Right cardiac atrium (tissue), 5 donors: Measurements from ENCODE around the gene ARMC9. TPM values are rescaled to one million over a fixed set of nuclear protein-coding genes. Genes with fewer than 3 reads are reported as not detected.
"Not testable (repeated sequence)": the region's sequence is repeated elsewhere in the genome, so short reads cannot be mapped to it uniquely, and the experiment has no call there.

ENCODE experiments used
- ATAC-seq, 2 donors: fragments of 200-7000 bp; cut with Tn5 transposase; one replicate each; pipeline versions ENCODE4 v1.8.0 to v1.9.1; 2020; ENCODE audit warnings: moderate library complexity in 2 of 2, mild to moderate bottlenecking in 1 of 2
- DNase-seq, 3 donors: peaks; one replicate each; pipeline ENCODE4 v3.0.0-alpha.2; 2020
- H3K27ac ChIP-seq: one replicate; pipeline ENCODE4 v1.5.1; 2013; ENCODE audit warnings: mild to moderate bottlenecking, low read length, control low read depth, moderate library complexity
- H3K27me3 ChIP-seq: one replicate; pipeline ENCODE4 v1.6.1; 2013; ENCODE audit not compliant: control insufficient read depth, insufficient read depth
- H3K4me1 ChIP-seq: one replicate; pipeline ENCODE4 v1.6.1; 2013; ENCODE audit warnings: low read length; ENCODE audit not compliant: control insufficient read depth, insufficient read depth
- H3K4me3 ChIP-seq: one replicate; pipeline ENCODE4 v1.5.1; 2013; ENCODE audit warnings: low read length, control low read depth
- H3K9me3 ChIP-seq: one replicate; pipeline ENCODE4 v1.6.1; 2013; ENCODE audit warnings: low read length; ENCODE audit not compliant: control insufficient read depth
- WGBS: extraction: QIAGEN DNeasy Blood & Tissue Kit; methylation state at CpG from one replicate; pipeline ENCODE4 v1.1.7; 2013; 5-methylcytosine and 5-hydroxymethylcytosine counted together
- intact Hi-C, 4 donors: fragments of 100-400 bp; cut with DNase I; formaldehyde crosslinking; loops; one replicate each; pipeline versions ENCODE4 v1.11.0 to v1.14.0; 2022 to 2023
- polyA plus RNA-seq: library from polyadenylated mRNA; stranded (reverse); fragments of 200-250 nt; gene quantifications from one replicate; pipeline ENCODE4 v1.2.3, GENCODE V29; 2013
- total RNA-seq, 4 donors: library from RNA; stranded (reverse); fragmentation: NEBNext Ultra II Directional; extraction: Animal tissue kit (Norgen Biotek cat#: 25700); gene quantifications; one replicate each; pipeline ENCODE4 v1.2.1, GENCODE V29; 2021
- donor health status: healthy with polysubstance abuse.
- donor health status: DM: no; HTN: yes; CAD: no.
- donor health status: DM: no; HTN: no; CAD: no.
- donor health status: DM: no; HTN: yes; CAD: no; lungs with severe emphysema.
- donor health status: DM: yes; HTN: yes; CAD: no.

ARMC9 gene
- total and polyA plus RNA-seq, 5 donors: 1.3 to 6.8 (median 3.8) TPM

DNA sequence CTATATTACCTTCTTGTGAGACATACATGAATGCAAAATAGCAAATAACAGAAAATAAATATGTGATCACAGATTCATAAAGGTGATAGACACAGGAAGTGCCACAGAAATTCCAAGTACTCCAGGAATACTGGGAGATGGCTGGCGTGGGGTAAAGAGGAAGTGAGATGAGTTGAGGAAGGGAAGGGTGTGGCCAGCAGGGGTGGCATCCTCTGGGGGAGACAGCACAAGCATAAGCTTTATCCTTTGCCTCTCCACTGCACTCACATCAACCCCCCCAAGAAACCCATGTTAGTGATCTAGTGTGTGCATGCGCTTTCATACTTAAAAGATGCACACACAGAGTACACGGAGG lies 102.3 kb downstream of the ARMC9 start:
- Histone ChIP-seq H3K27me3 (no peaks in the 10 kb centered on the region), H3K4me3 (no peak overlapping the region), H3K4me1 (no peaks in the 10 kb centered on the region), H3K27ac (no peak overlapping the region), H3K9me3 (no peaks in the 10 kb centered on the region)
- DNase-seq (no peak), ATAC-seq (no peak)
- intact Hi-C loops: no loop called here
- 75% methylated on average over 3 of the region's 3 CpGs for WGBS

DNA sequence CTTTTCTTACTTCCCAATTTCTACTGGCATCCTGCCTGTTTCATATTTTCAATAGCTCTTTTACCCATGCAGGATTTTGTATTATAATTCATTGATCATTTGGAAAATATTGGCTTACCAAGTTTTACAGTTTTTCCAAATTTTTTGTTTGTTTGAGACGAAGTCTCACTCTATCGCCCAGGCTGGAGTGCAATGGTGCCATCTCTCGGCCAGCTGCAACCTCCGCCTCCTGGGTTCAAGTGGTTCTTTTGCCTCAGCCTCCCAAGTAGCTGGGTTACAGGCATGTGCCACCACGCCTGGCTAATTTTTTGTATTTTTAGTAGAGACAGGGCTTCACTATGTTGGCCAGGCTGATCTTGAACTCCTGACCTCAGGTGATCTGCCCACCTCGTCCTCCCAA lies 105.8 kb downstream of the ARMC9 start:
- intact Hi-C loops, H3K4me1 ChIP-seq, H3K4me3 ChIP-seq, DNase-seq, ATAC-seq, H3K27ac ChIP-seq, H3K9me3 ChIP-seq, H3K27me3 ChIP-seq: not testable (repeated sequence)
- 96% methylated on average over 6 of the region's 6 CpGs for WGBS

DNA sequence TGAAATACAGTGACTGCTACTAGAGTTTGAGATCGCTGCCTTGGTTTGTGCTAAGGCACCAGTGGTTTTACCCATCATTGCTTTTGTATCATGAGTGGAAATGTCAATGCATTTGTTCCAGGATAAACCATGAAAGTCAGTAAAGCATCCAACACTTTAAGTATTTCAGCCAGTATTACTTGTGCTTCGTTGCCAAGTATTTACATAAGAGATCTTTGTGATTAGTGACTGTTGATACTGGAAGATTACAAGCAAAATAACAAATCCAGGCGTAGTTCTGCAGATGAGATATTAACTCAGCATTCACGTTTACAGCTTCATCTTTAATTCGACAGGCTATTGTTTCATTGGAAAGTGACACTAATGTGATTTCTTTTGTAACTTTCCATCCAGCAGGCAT lies 106.8 kb downstream of the ARMC9 start:
- no peaks in the 10 kb centered on the region for H3K9me3 ChIP-seq
- H3K27me3 ChIP-seq: no peaks in the 10 kb centered on the region
- intact Hi-C loops: no loop called here
- ATAC-seq (no peak), DNase-seq (no peak)
- H3K27ac ChIP-seq: no peak overlapping the region
- H3K4me3 ChIP-seq: no peak overlapping the region
- WGBS: 78% methylated on average over 5 of the region's 5 CpGs
- H3K4me1 ChIP-seq: no peaks in the 10 kb centered on the region

DNA sequence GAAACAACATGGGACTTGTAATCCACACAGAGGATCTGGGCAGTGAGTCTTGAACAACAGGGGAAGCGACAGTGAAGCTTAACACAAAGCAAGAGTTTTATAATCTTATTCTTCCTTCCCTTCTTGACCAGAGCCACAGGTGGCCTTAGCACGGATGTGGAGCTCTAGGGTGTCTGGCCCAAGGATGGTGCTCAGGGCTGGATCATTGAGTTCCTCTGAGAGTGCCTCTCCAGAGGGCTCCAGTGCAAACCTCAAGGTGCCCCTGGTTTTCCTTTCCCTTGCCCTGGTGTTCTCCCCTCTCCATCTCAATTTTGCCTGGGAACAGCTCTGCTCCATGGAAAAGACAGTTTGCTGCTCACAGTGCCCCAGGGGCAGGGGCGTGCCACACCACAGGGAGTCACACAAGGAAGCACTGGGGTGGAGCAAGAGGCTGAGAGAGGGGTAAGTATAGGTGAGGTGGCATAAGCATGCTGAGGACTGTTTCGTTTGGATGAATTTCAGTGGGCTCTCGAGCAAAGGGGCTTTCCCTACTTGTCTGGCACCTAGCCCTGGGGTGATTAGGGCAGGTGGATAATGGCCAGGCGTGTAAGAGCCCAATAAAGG lies 108.5 kb downstream of the ARMC9 start:
- H3K27ac ChIP-seq: no peak overlapping the region
- DNase-seq (no peak), ATAC-seq (no peak)
- 81% methylated on average over 6 of the region's 6 CpGs for WGBS
- no peaks in the 10 kb centered on the region for H3K9me3 ChIP-seq
- no peak overlapping the region for H3K4me3 ChIP-seq
- intact Hi-C loops: no loop called here
- H3K27me3 ChIP-seq: no peaks in the 10 kb centered on the region
- H3K4me1 ChIP-seq: no peaks in the 10 kb centered on the region

DNA sequence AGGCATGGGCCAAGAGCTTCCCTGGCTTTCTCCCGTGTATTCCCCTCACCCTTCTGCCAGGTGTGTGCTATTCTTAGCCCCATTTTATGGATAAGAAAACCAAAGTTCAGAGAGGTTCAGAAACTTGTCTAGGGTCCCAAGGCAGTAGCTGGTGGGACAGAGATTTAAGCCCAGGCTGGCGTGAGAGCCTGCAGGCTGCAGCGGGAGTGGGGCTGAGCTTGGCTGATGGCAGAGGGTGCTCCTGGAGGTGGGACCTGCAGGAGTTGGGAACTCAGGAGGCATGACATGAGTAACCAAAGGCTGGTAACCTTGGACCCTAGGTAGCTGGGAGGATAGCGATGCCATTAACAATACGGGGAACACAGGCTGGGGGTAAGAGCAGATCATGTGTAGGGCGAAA lies 109.8 kb downstream of the ARMC9 start:
- intact Hi-C loops: no loop called here
- Histone ChIP-seq H3K27me3 (no peaks in the 10 kb centered on the region), H3K9me3 (no peaks in the 10 kb centered on the region), H3K4me1 (no peaks in the 10 kb centered on the region), H3K4me3 (no peak overlapping the region), H3K27ac (no peak overlapping the region)
- DNase-seq: no peak
- no peak for ATAC-seq
- WGBS: 95% methylated on average over 6 of the region's 6 CpGs

DNA sequence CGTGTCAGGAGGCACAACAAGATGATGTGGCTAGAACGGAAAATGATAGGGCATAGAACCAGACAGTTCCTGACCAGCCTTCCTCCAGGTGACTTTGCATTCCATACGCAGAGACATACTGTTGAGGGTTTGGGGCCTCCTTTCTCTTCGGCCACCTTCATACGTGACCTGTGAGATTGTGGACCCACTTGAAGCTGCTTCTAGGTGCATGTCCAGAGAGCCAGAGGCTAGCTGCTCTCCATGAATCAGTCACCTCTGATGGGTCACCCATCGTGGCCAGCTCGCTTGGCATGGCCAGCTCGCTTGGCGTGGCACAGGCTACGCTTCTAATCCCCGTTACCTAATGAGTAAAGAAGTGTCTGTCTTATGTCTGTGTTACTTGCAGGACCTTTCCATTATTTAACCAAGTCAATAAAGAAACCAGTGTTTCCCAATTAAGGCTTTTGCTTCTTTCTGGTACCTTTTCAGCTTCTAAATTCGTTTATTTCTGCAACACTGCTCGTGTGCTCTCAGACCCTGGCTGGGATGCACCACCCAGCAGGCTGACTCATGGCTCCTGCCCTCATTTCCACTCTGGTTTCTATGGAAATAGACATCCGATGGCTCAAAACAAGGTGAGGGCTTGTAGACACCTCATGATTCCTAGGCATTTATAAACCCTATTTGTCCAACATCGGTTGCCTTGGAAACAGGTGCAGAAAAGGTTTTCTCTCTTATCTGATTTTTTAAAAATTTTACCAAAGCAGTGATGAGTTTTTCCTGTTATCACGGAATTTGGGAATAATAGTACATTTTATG lies 110.4 kb downstream of the ARMC9 start:
- ATAC-seq (no peak), DNase-seq (no peak)
- no peaks in the 10 kb centered on the region for H3K27me3 ChIP-seq
- no peak overlapping the region for H3K4me3 ChIP-seq
- WGBS: 92% methylated on average over 16 of the region's 16 CpGs
- H3K9me3 ChIP-seq: no peaks in the 10 kb centered on the region
- no peaks in the 10 kb centered on the region for H3K4me1 ChIP-seq
- H3K27ac ChIP-seq: no peak overlapping the region
- intact Hi-C loops: no loop called here

DNA sequence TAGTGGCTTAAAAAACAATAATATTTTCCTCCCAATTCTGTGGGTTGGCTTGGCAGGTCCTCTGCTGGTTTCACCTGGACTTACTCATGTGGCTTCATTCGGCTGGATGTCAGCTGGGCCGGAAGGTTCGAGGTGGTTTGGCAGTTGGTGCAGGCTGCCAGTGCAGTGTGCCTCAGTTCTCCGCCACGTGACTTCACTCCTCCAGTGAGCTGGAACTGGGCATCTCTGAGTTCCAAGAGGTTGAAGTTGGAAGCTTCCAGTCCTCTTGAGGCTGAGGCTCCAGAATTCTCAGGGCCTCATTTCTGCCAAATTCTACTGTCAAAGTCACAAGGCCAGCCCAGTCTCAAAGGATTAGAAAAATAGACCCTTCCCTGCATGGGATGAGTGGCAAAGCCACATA lies 113.6 kb downstream of the ARMC9 start:
- no peak for DNase-seq
- H3K4me3 ChIP-seq: no peak overlapping the region
- no peaks in the 10 kb centered on the region for H3K27me3 ChIP-seq
- no peaks in the 10 kb centered on the region for H3K4me1 ChIP-seq
- no peaks in the 10 kb centered on the region for H3K9me3 ChIP-seq
- H3K27ac ChIP-seq: no peak overlapping the region
- intact Hi-C loops: no loop called here
- no peak for ATAC-seq
- 85% methylated on average over 5 of the region's 5 CpGs for WGBS

DNA sequence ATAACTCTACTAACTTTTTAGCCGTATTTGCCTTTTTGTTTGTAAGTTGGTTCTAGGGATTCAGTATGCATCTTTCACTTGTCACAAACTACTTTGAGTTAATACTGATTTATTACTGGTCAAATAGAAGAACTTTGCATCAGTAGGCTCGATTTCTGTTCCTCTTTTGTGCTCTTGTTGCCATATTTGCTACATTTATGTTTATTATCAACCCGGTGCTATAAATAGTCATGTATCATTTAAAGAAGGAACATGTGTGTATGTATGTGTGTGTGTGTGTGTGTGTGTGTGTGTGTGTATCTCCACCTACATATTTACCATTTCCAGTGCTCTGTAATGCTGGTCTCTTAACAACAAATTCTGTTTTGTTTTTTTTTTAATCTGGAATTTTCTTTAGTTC lies 117.5 kb downstream of the ARMC9 start:
- intact Hi-C loops: no loop called here
- 87% methylated on average over 3 of the region's 3 CpGs for WGBS
- Histone ChIP-seq H3K27me3 (no peaks in the 10 kb centered on the region), H3K4me1 (peaks cover 8% of the 10 kb centered on the region), H3K4me3 (no peak overlapping the region), H3K9me3 (no peaks in the 10 kb centered on the region), H3K27ac (no peak overlapping the region)
- DNase-seq (no peak), ATAC-seq (no peak)

DNA sequence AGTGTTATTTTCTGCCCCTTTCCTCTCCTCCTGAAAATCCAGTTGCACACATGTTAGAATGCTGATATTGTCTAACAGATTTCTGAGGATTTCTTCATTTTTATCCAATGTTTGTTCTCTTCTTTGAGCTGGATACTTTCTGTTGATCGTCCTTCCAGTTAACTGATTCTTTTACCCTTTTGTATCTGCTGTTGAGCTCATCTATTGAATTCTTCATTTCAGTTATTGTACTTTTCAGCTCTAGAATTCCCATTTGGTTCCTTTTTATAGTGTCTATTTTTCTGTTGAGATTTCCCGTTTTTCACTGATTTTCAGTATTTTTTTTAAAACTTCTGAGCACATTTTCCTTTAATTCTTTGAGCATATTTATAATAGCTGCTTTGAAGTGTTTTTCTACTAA lies 119.1 kb downstream of the ARMC9 start:
- Histone ChIP-seq H3K4me1 (peaks cover 8% of the 10 kb centered on the region), H3K27me3 (no peaks in the 10 kb centered on the region), H3K27ac (no peak overlapping the region), H3K4me3 (no peak overlapping the region), H3K9me3 (no peaks in the 10 kb centered on the region)
- DNase-seq (no peak), ATAC-seq (no peak)
- intact Hi-C loops: no loop called here
- 90% methylated on average over 2 of the region's 2 CpGs for WGBS

DNA sequence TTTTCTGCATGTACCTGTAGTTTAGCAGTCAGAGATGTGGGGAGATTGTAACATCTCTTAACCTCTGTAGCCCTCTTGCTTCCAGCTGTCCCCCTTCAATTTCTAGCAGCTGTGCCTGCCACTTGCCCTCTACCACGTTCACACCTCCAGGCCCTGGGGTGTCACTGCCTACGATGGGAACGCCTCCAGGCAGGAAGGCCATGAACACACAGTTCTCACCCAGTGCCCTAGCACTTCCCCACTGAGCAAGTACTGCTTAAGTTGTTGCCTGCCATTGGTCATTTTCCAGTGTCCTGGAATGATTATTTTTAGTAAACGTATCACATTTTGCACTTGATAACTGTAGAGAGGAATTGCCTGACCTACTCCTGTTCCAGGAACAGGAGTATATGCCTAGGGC lies 120.0 kb downstream of the ARMC9 start:
- no peaks in the 10 kb centered on the region for H3K27me3 ChIP-seq
- peak overlapping the region; percentile 98 for H3K27ac ChIP-seq
- WGBS: 54% methylated on average over 4 of the region's 4 CpGs
- peaks cover 8% of the 10 kb centered on the region for H3K4me1 ChIP-seq
- no peaks in the 10 kb centered on the region for H3K9me3 ChIP-seq
- DNase-seq: peak; percentile 60 to 77 (median 77)
- ATAC-seq: peak; percentile 89
- no peak overlapping the region for H3K4me3 ChIP-seq
- intact Hi-C loops: no loop called here

DNA sequence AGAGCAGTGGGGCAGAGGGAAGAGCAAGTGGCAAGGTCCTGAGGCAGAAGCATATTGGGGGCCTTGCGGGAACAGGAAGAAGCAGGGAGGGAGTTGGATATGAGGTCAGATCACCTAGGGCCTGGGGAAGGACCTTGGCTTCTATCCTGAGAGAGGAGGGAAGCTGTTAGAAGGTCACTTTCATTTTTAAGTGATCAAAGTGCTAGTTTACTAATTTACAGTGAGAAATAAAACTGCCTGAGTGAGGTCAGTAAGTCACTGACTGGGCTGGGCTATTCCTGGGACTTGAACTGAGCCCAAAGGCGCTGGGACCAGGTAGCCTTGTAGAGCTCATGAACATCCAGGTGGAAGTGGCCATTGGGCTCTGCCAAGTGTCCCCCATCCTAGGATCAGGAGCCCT lies 120.5 kb downstream of the ARMC9 start:
- Histone ChIP-seq H3K9me3 (no peaks in the 10 kb centered on the region), H3K4me3 (no peak overlapping the region), H3K4me1 (peaks cover 8% of the 10 kb centered on the region), H3K27ac (peak overlapping the region; percentile 98), H3K27me3 (no peaks in the 10 kb centered on the region)
- WGBS: 67% methylated on average over 2 of the region's 2 CpGs
- DNase-seq: no peak
- intact Hi-C loops: no loop called here
- no peak for ATAC-seq
